AG08396 (cell line): ENCODE results near the gene SH3TC1.

ENCODE experiments used
- DNase-seq: peaks from one replicate; pipeline ENCODE4 v3.0.0; 2012; ENCODE audit warnings: low spot score, mixed read lengths

Gene SH3TC1

GRCh38 chr4:8215641-8216442, 16.8 kb downstream of the SH3TC1 start:
- no peak for DNase-seq

GRCh38 chr4:8216443-8217245, 17.6 kb downstream of the SH3TC1 start:
- DNase-seq = no peak

- no peak for DNase-seq
Measured at GRCh38 chr4:8217246-8217511, 18.1 kb downstream of the SH3TC1 start.

- no peak for DNase-seq
Measured at GRCh38 chr4:8217871-8218270, 18.8 kb downstream of the SH3TC1 start.

- DNase-seq = no peak
Measured at GRCh38 chr4:8218371-8219031, 19.4 kb downstream of the SH3TC1 start.

- no peak for DNase-seq
Measured at GRCh38 chr4:8219236-8219635, 20.1 kb downstream of the SH3TC1 start.

- no peak for DNase-seq
Measured at GRCh38 chr4:8220661-8221450, 21.8 kb downstream of the SH3TC1 start.

GRCh38 chr4:8221476-8221875, 22.4 kb downstream of the SH3TC1 start:
- DNase-seq = no peak

- no peak for DNase-seq
Measured at GRCh38 chr4:8221985-8222384, 22.9 kb downstream of the SH3TC1 start.

GRCh38 chr4:8222609-8223388, 23.7 kb downstream of the SH3TC1 start:
- DNase-seq = no peak

GRCh38 chr4:8224267-8224974, 25.3 kb downstream of the SH3TC1 start:
- no peak for DNase-seq

- DNase-seq = no peak
Measured at GRCh38 chr4:8224975-8225625, 26.0 kb downstream of the SH3TC1 start.

GRCh38 chr4:8225706-8226443, 26.8 kb downstream of the SH3TC1 start:
- no peak for DNase-seq

GRCh38 chr4:8227201-8227770, 28.2 kb downstream of the SH3TC1 start:
- DNase-seq = no peak

- DNase-seq = no peak
Measured at GRCh38 chr4:8227771-8228318, 28.8 kb downstream of the SH3TC1 start.

GRCh38 chr4:8228319-8229250, 29.5 kb downstream of the SH3TC1 start:
- DNase-seq = peak; percentile 72

- no peak for DNase-seq
Measured at GRCh38 chr4:8229331-8229975, 30.4 kb downstream of the SH3TC1 start.
